CD4-positive, alpha-beta T cell treated with Interleukin-4 for 1 hour (primary cell): ENCODE measurements around the gene CATSPER1.

Experiments used
- DNase-seq, 2 donors: peaks; one replicate each; pipeline ENCODE4 v3.0.0-alpha.2; 2020 to 2022

The CATSPER1 gene

DNA sequence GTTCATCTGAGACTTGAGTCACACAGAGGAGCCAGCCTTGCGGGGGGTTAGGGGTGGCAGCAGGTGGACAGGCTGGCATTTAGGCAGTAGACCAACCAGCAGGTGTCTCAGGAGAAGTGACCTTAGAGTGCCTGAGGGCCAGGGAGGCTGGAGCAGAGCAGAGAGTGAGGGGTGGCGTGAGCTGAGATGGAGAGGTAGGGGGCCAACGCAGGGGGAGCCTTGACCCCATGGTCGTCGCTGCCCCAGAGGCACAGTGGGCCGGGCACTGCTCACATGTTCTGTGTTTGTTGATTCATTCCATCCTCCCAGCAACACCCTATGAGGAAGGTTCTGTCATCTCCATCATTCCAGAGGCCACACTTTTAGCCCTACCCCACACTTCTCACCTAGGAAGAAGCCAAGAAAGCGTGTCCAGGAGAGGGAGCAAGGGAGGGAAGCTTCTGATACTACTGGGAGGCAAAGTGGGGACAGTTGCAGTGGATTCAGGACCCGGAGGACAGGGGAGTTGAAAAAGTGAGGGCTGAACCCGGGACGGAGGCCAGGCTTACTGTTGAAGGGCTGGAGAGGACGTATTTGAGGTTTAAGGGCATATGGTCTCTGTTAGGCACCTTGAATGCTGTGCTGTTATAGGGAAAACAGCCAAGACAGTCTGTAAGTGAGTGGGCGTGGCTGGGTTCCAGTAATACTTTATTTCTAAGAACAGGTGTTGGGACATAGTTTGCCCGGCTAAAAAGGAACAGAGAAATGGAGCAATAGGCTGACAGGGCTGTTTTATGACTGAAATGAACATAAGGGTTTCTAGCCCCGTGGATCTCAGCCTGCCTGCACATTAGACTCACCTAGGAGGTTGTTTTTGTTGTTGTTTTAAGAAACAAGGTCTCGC, 57.4 kb downstream of the CATSPER1 start:
- DNase-seq: no peak

DNA sequence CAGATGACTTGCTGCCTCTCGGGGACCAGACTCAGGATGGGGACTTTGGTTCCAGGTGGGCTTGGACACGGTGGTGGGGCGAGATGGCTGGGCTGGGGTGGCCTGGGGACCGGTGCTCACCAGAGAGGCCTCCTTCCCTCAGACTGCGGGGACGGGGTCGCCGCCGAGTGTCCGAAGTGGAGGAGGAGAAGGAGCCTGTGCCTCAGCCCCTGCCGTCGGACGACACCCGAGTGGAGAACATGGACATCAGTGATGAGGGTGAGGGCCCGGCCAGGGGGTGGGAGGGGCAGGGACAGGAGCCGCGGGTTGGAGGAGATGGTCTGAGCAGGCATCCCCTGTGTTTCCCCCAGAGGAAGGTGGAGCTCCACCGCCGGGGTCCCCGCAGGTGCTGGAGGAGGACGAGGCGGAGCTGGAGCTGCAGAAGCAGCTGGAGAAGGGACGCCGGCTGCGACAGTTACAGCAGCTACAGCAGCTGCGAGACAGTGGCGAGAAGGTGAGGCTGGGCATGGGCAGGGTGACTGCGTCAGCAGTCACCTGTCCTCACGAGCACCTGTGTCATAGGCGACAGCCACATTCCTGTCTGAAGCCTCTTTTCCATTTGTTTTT, 58.8 kb downstream of the CATSPER1 start:
- DNase-seq: no peak
